ENCODE measurements around the gene GPR31.
"Not testable (repeated sequence)": the region's sequence is repeated elsewhere in the genome, so short reads cannot be mapped to it uniquely, and the experiment has no call there.

DNA sequence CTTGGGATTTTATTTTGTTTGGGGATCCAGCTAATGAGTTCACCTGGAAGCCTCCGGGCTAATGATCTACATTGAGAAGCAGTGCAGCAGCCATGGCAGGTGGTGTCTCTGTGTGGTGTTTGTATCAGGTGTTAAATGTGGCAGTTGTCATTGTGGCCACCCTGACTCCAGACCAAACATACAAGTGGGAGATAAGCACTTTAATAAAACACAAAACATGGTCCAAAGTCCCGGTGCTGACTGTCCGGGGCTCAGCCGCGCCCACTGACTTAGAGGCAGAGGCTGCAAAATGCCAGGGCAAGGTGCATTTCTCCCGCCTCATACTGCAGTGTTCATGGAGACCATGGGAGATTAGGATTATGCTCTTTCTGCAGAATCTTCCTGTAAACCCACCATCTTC is 23.6 kb upstream of the GPR31 start:
- not testable (repeated sequence) for TF ChIP-seq POLR2A, CTCF (IDR thresholded peaks at IDR 0.05)
